Measurements from ENCODE around the gene PLCD1.

The PLCD1 gene

DNA sequence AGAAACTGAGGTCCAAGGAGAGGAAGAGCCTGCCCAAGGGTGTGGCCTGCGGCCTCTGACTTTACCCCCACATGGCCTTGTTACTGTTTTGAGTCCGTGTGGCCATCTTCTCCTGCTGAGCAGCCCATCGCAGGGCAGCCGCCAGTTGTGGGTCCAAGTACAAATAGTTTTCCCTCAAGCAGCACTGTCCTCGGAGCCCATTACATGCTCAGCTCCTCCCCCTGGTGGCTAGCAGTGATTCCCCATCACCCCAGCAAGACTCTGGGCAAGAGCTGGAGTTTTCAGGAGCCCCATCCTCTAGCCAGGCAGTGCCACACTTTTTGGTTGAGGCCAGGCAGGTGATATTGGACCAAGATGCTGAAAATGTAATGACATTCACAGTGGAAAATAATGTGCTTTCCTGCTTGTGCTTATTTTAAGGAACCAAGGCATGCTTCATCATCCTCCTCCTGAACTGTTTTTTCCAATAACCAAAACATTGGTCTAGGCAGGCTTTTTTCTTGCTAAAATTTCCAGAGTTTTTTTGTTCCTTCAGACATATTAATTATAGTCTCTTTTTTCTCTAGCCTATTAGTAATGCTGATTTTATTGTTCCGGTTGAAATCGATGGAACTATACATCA is 62.1 kb downstream of the PLCD1 start:
- peak; percentile 39 to 58 (median 44) for DNase-seq (ENCODE audit: low read depth in 2 of 3, low spot score in 1 of 3)

GRCh38 chr3:37964716-37965115 is 64.7 kb downstream of the PLCD1 start:
- DNase-seq (ENCODE audit: low read depth in 2 of 3, low spot score in 1 of 3): no peak

GRCh38 chr3:37964146-37964545 is 65.3 kb downstream of the PLCD1 start:
- no peak for DNase-seq (ENCODE audit: low read depth in 2 of 3, low spot score in 1 of 3)

DNA sequence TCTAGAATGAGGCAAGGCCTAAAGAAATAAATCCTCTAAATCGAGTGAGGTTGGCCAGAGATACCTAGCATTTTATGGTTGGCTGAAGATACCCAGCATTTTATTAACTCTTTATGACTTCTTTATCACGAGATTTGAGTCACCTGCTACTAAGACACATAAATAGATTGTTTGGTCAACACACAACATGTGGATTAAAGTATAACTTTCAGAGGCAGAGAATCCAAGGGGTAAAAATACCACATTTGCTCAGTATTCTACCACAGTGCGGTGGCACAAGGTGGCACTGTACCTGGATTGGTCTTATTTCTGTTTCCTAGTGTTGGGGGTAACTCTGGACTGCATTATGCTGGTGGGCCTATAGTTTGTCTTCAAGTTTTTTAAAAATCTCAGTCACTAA is 65.8 kb downstream of the PLCD1 start:
- DNase-seq (ENCODE audit: low read depth in 2 of 3, low spot score in 1 of 3): no peak

DNA sequence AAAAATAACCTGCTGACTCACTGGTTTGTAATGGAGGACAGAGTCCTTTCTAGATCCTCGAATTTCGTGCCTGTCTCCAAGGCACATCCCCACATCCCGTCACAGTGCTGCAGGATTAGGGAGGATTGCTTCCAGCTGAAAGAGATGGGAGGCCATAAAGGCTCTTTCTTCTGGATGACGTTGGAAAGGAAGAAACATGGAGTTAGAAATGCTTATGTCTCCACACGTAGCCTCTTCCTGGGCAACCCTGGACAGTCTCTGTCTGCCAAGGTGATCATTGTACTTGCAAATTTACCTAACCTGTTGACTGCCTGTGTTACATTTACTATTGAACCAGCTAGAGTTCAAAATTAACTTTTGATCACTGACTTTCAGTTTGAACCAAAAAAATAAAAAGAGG is 66.4 kb downstream of the PLCD1 start:
- DNase-seq (ENCODE audit: low read depth in 2 of 3, low spot score in 1 of 3): no peak

DNA sequence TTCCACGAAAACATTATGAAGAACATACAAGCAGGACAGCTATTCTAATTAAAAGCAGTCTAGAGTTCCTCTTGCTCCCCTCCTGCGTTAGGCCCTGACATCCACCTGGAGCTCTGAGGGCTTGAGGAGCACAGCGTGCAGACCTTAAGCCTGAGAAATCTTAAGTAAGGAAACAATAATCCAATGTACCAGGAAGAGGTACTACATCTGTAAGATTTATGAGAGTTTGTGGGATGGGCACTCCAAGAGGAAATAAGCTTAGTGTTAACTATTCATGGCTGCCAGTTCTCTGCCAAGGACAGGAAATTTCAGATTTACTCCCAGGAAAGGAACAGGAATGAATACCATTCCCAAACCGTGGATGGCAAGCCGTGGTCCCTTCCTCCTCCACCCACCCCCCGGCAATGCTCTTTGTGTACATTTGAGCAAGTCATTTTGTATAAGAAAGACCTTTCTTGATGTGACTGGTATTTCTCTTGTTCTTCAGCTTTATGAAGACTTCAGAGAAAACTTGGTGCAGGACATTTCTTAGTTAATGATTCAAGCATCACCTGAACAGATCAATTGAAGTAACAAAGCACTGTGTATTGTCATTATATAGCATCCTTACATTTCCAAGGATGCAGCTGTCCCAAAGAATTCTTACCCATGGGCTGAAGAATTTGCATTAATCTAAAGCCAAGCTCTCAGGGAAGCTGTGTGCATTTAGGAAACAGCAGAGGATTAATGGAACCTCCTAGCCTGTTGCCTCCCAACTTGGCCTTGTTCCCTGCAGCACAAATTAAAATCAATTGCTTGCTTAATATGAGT is 67.6 kb downstream of the PLCD1 start:
- no peak for DNase-seq (ENCODE audit: low read depth in 2 of 3, low spot score in 1 of 3)

GRCh38 chr3:37957539-37957936 is 71.9 kb downstream of the PLCD1 start:
- DNase-seq (ENCODE audit: low read depth in 2 of 3, low spot score in 1 of 3): no peak

All from stimulated activated CD4-positive, alpha-beta T cell treated with anti-CD3 and anti-CD28 coated beads, Interleukin-12 subunit alpha, Interleukin-12 subunit beta, amount 100 ng/mL, for 48 hours (primary cell).